CD14-positive monocyte (primary cell): ENCODE measurements around the gene NCR3LG1. TPM values are rescaled to one million over a fixed set of nuclear protein-coding genes. Genes with fewer than 3 reads are reported as not detected.

Source experiments
- DNase-seq, 3 donors: peaks; one replicate each; pipeline ENCODE4 v3.0.0-alpha.2; 2011 to 2022
- H2AFZ ChIP-seq: 2 replicates; pipeline ENCODE4 v1.6.0; 2012; ENCODE audit warnings: mild to moderate bottlenecking, low read depth, low read length, inconsistent platforms; ENCODE audit not compliant: insufficient read depth, poor library complexity, severe bottlenecking
- H3K27ac ChIP-seq, 2 donors: 1 replicate in 1 of 2; 2 replicates in 1 of 2; pipeline ENCODE4 v1.5.1; 2012 to 2013; ENCODE audit warnings: low read length in 2 of 2, control low read depth in 1 of 2, inconsistent platforms in 1 of 2, low read depth in 1 of 2, mild to moderate bottlenecking in 1 of 2
- H3K27me3 ChIP-seq, 2 donors: one replicate each; pipeline versions ENCODE4 v1.6.0 to v1.6.1; 2011 to 2013; ENCODE audit warnings: low read length in 2 of 2; ENCODE audit not compliant: control insufficient read depth in 2 of 2, insufficient read depth in 2 of 2
- H3K36me3 ChIP-seq, 2 donors: replicated peaks in 1 of 2; 1 replicate in 1 of 2; 2 replicates in 1 of 2; pipeline versions ENCODE4 v1.5.1 to v1.6.1; 2012 to 2013; ENCODE audit warnings: low read length in 2 of 2, control low read depth in 1 of 2, inconsistent platforms in 1 of 2, mild to moderate bottlenecking in 1 of 2; ENCODE audit not compliant: insufficient read depth in 2 of 2, control insufficient read depth in 1 of 2
- H3K4me1 ChIP-seq, 2 donors: 1 replicate in 1 of 2; 2 replicates in 1 of 2; pipeline versions ENCODE4 v1.5.1 to v1.6.1; 2012 to 2013; ENCODE audit warnings: low read length in 2 of 2, control low read depth in 1 of 2, inconsistent platforms in 1 of 2, mild to moderate bottlenecking in 1 of 2, moderate library complexity in 1 of 2; ENCODE audit not compliant: insufficient read depth in 2 of 2, control insufficient read depth in 1 of 2
- H3K4me2 ChIP-seq: replicated peaks from 2 replicates; pipeline ENCODE3; 2012; ENCODE audit warnings: low read length, moderate library complexity, mild to moderate bottlenecking; ENCODE audit not compliant: poor library complexity, severe bottlenecking; ENCODE audit errors: extremely low read depth
- H3K4me3 ChIP-seq, 3 experiments: fragments of 200-600 bp in 1 of 3; sonication (generic) in 1 of 3; replicated peaks in 1 of 3; 1 replicate in 2 of 3; 2 replicates in 1 of 3; pipeline ENCODE4 v1.5.1; 2011 to 2013; ENCODE audit warnings: low read length in 3 of 3, mild to moderate bottlenecking in 3 of 3, control low read depth in 2 of 3, low read depth in 2 of 3, inconsistent platforms in 1 of 3, moderate library complexity in 1 of 3
- H3K79me2 ChIP-seq: 2 replicates; pipeline ENCODE4 v1.6.0; 2012; ENCODE audit warnings: mild to moderate bottlenecking, control low read depth, inconsistent platforms, low read length, moderate library complexity; ENCODE audit not compliant: insufficient read depth
- H3K9ac ChIP-seq: 2 replicates; pipeline ENCODE4 v1.6.0; 2017; ENCODE audit warnings: low read length, mild to moderate bottlenecking; ENCODE audit not compliant: insufficient read depth, poor library complexity, severe bottlenecking
- H3K9me3 ChIP-seq, 2 donors: replicated peaks in 1 of 2; 1 replicate in 1 of 2; 2 replicates in 1 of 2; pipeline versions ENCODE4 v1.5.1 to v1.6.1; 2012 to 2013; ENCODE audit warnings: low read length in 2 of 2, control low read depth in 1 of 2; ENCODE audit not compliant: control insufficient read depth in 1 of 2, insufficient read depth in 1 of 2
- H4K20me1 ChIP-seq: 2 replicates; pipeline ENCODE4 v1.6.0; 2012; ENCODE audit warnings: mild to moderate bottlenecking, low read length, control low read depth, moderate library complexity; ENCODE audit not compliant: insufficient read depth
- H3K27ac Mint-ChIP-seq, 7 donors: one replicate each; pipeline ENCODE4 v1.8.0; 2020; ENCODE audit warnings: mild to moderate bottlenecking in 7 of 7, mixed read lengths in 7 of 7, moderate library complexity in 6 of 7, inconsistent platforms in 2 of 7
- H3K27me3 Mint-ChIP-seq, 3 donors: one replicate each; pipeline ENCODE4 v1.8.0; 2021 to 2022; ENCODE audit warnings: low read depth in 3 of 3, mild to moderate bottlenecking in 3 of 3, mixed read lengths in 3 of 3, moderate library complexity in 3 of 3, inconsistent platforms in 1 of 3
- H3K36me3 Mint-ChIP-seq, 2 donors: one replicate each; pipeline ENCODE4 v1.8.0; 2020; ENCODE audit warnings: mixed read lengths in 2 of 2, inconsistent platforms in 1 of 2, mild to moderate bottlenecking in 1 of 2
- H3K4me1 Mint-ChIP-seq: one replicate; pipeline ENCODE4 v1.8.0; 2020; ENCODE audit warnings: mild to moderate bottlenecking, mixed read lengths
- H3K4me3 Mint-ChIP-seq, 2 donors: one replicate each; pipeline ENCODE4 v1.8.0; 2020; ENCODE audit warnings: mild to moderate bottlenecking in 2 of 2, mixed read lengths in 2 of 2, moderate library complexity in 1 of 2
- H3K9me3 Mint-ChIP-seq, 7 donors: one replicate each; pipeline ENCODE4 v1.8.0; 2020 to 2022; ENCODE audit warnings: mixed read lengths in 7 of 7, mild to moderate bottlenecking in 6 of 7, moderate library complexity in 6 of 7, inconsistent platforms in 2 of 7
- WGBS: methylation state at CpG from one replicate; pipeline ENCODE4 v1.1.5; 2013; ENCODE audit warnings: missing lambda C conversion rate; ENCODE audit not compliant: insufficient coverage; 5-methylcytosine and 5-hydroxymethylcytosine counted together
- intact Hi-C, 2 donors: fragments of 100-400 bp; cut with micrococcal nuclease; formaldehyde crosslinking; loops; one replicate each; pipeline versions ENCODE4 v1.15.0 to v1.15.1; 2023
- polyA plus RNA-seq, 3 donors: library from polyadenylated mRNA; depleted of rRNA in 1 of 3; unstranded in 2 of 3; stranded (reverse) in 1 of 3; fragments of 300-500 nt in 2 of 3; fragments of >200 nt in 1 of 3; fragmentation: Illumina TruSeq in 2 of 3; gene quantifications; 1 replicate in 2 of 3; 2 replicates in 1 of 3; pipeline ENCODE4 v1.2.3, GENCODE V29; 2012 to 2021
- TF ChIP-seq, protein P1 (sequence below): fragments of 200-600 bp; IDR thresholded peaks from one replicate; pipeline ENCODE4 v1.8.0; 2022; ENCODE audit warnings: antibody characterized with exemption, mild to moderate bottlenecking

The NCR3LG1 gene
- polyA plus RNA-seq, 3 donors, result 0.05 to 1.1 (median 0.15) TPM

DNA sequence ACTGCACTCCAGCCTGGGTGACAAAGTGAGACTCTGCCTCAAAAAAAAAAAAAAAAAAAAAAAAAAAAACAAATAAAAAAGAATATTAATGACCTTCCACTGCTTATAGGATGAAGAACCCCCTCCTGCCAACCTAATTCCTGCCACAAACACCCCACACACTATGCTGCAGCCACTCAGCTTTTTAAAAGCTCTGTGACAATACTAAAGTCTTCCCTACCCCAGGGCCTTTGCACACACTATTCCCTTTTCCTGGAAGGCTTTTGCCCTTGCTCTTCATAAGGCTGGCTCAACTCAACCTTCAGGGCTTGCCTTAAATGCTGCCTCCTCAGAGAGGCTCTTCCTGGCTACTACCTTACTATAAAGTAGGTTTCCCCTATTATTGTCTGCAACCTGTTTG lies 47.6 kb downstream of the NCR3LG1 start:
- no peak overlapping the region for H3K4me3 Mint-ChIP-seq
- DNase-seq, result no peak
- H2AFZ ChIP-seq, result no peak overlapping the region

DNA sequence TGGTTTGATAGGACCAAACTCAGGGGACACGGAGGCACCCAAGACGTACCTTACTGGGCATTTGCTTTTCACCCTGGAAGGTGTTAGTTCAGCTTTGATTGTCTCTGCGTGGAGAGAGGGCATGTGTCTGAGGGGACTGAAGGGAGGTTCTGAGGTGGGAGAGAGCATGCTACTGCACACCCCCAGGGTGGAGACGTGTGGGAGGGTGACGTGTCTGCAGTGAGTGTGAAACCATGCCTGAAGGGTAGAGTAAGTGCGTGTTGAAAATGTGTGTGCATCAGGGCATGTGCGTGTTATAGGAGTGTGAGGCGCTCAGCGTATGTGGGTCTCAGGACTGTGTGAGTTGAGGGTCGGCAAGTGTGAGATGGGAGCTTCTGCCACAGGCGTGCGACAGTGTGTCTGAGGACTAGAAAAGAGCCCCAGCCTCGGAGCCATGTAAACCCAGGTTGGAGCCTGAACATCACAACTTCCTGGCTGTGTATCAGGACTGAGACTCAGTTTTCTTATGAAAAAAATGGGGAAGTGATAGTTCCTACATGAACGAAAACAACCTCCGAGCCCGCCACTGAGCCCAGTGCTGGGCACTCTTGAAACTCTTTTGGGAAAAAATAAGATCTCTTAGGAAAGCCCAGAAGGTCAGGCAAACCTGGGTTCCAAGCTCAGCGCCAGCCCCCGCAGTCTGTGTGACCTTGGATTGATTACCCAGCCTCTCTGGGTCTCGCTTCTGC lies 48.6 kb downstream of the NCR3LG1 start:
- Histone ChIP-seq H4K20me1 (no peaks in the 10 kb centered on the region), H3K9me3 (no peaks in the 10 kb centered on the region), H3K27ac (no peak overlapping the region), H3K4me1 (no peaks in the 10 kb centered on the region), H3K36me3 (no peaks in the 10 kb centered on the region), H3K9ac (no peak overlapping the region), H3K4me3 (no peak overlapping the region), H3K4me2 (no peak overlapping the region), H2AFZ (peak overlapping the region; percentile 50), H3K79me2 (no peaks in the 10 kb centered on the region), H3K27me3 (no peaks in the 10 kb centered on the region)
- TF ChIP-seq, protein P1, sequence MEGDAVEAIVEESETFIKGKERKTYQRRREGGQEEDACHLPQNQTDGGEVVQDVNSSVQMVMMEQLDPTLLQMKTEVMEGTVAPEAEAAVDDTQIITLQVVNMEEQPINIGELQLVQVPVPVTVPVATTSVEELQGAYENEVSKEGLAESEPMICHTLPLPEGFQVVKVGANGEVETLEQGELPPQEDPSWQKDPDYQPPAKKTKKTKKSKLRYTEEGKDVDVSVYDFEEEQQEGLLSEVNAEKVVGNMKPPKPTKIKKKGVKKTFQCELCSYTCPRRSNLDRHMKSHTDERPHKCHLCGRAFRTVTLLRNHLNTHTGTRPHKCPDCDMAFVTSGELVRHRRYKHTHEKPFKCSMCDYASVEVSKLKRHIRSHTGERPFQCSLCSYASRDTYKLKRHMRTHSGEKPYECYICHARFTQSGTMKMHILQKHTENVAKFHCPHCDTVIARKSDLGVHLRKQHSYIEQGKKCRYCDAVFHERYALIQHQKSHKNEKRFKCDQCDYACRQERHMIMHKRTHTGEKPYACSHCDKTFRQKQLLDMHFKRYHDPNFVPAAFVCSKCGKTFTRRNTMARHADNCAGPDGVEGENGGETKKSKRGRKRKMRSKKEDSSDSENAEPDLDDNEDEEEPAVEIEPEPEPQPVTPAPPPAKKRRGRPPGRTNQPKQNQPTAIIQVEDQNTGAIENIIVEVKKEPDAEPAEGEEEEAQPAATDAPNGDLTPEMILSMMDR, result no peak
- no peaks in the 10 kb centered on the region for H3K4me1 Mint-ChIP-seq
- no peaks in the 10 kb centered on the region for H3K36me3 Mint-ChIP-seq
- intact Hi-C loops, result no loop called here
- WGBS, result 72% methylated on average over 16 of the region's 19 CpGs
- peaks cover 0 to 8% (median 0%) of the 10 kb centered on the region in 3 donors for H3K27me3 Mint-ChIP-seq
- peak overlapping the region; percentile 12 to 28 for H3K4me3 Mint-ChIP-seq
- peak overlapping the region in 1 of 7 donors; percentile 46 for H3K27ac Mint-ChIP-seq
- H3K9me3 Mint-ChIP-seq, result peaks cover 0 to 1% (median 0%) of the 10 kb centered on the region in 7 donors
- no peak for DNase-seq

More for the DNA sequence above, 47.6 kb downstream of the NCR3LG1 start:
- peaks cover 0 to 1% (median 0%) of the 10 kb centered on the region in 7 donors for H3K9me3 Mint-ChIP-seq
- H3K79me2 ChIP-seq, result no peaks in the 10 kb centered on the region
- intact Hi-C loops, result no loop called here
- no peak overlapping the region for H3K4me3 ChIP-seq
- no peaks in the 10 kb centered on the region for H3K36me3 ChIP-seq
- H4K20me1 ChIP-seq, result no peaks in the 10 kb centered on the region
- no peak overlapping the region for H3K27ac Mint-ChIP-seq
- H3K4me1 Mint-ChIP-seq, result no peaks in the 10 kb centered on the region
- H3K27me3 Mint-ChIP-seq, result peaks cover 0 to 3% (median 0%) of the 10 kb centered on the region in 3 donors
- H3K9me3 ChIP-seq, result no peaks in the 10 kb centered on the region
- TF ChIP-seq, protein P1, result no peak
- no peak overlapping the region for H3K27ac ChIP-seq
- H3K9ac ChIP-seq, result no peak overlapping the region
- H3K27me3 ChIP-seq, result no peaks in the 10 kb centered on the region
- no peaks in the 10 kb centered on the region for H3K36me3 Mint-ChIP-seq
- H3K4me1 ChIP-seq, result no peaks in the 10 kb centered on the region
- no peak overlapping the region for H3K4me2 ChIP-seq
